SK-N-SH treated with all-trans-retinoic acid at 6 μM for 48 hours (cell line): Measurements from ENCODE around the gene TRA2A.
A peak's percentile ranks its signal among the peaks of the same experiment; 100 is the strongest.

ENCODE experiments used
- ATAC-seq: fragments of 200-7000 bp; cut with Tn5 transposase; 3 replicates; pipeline ENCODE4 v1.9.1; 2020; ENCODE audit warnings: mild to moderate bottlenecking, moderate library complexity
- CSDC2 ChIP-seq: fragments of 250-450 bp; sonication (Bioruptor Pico); IDR thresholded peaks from 2 replicates; pipeline ENCODE4 v1.5.0; 2020; ENCODE audit warnings: mild to moderate bottlenecking, moderate library complexity
- ESRRG ChIP-seq: fragments of 250-450 bp; sonication (Bioruptor Pico); IDR thresholded peaks from 2 replicates; pipeline ENCODE4 v1.6.1; 2021; ENCODE audit warnings: mild to moderate bottlenecking
- GLIS3 ChIP-seq: fragments of 250-450 bp; sonication (Bioruptor Pico); IDR thresholded peaks from 2 replicates; pipeline ENCODE4 v1.5.0; 2020; ENCODE audit warnings: mild to moderate bottlenecking, moderate library complexity
- OSR1 ChIP-seq: fragments of 250-450 bp; sonication (Bioruptor Pico); IDR thresholded peaks from 2 replicates; pipeline ENCODE4 v1.8.0; 2022; ENCODE audit warnings: moderate library complexity, mild to moderate bottlenecking, inconsistent platforms
- PPARA ChIP-seq: fragments of 250-450 bp; sonication (Bioruptor Pico); IDR thresholded peaks from 2 replicates; pipeline ENCODE4 v1.5.0; 2020; ENCODE audit warnings: mild to moderate bottlenecking, borderline replicate concordance
- RARB ChIP-seq: fragments of 250-450 bp; sonication (Bioruptor Pico); IDR thresholded peaks from 2 replicates; pipeline ENCODE4 v1.8.0; 2021; ENCODE audit warnings: mild to moderate bottlenecking, moderate library complexity
- SNAI2 ChIP-seq: fragments of 250-450 bp; sonication (Bioruptor Pico); IDR thresholded peaks from 2 replicates; pipeline ENCODE4 v1.5.0; 2020; ENCODE audit warnings: mild to moderate bottlenecking, moderate library complexity
- TCF4 ChIP-seq: fragments of 250-450 bp; sonication (Bioruptor Pico); IDR thresholded peaks from 2 replicates; pipeline ENCODE4 v1.8.0; 2021; ENCODE audit warnings: mild to moderate bottlenecking, moderate library complexity, borderline replicate concordance
- TOX ChIP-seq: fragments of 250-450 bp; sonication (Bioruptor Pico); IDR thresholded peaks from 2 replicates; pipeline ENCODE4 v1.8.0; 2021; ENCODE audit warnings: mild to moderate bottlenecking, moderate library complexity, borderline replicate concordance
- ZC3H10 ChIP-seq: fragments of 250-450 bp; sonication (Bioruptor Pico); IDR thresholded peaks from 2 replicates; pipeline ENCODE4 v1.5.1; 2021; ENCODE audit warnings: mild to moderate bottlenecking, moderate library complexity
- ZFP3 ChIP-seq: fragments of 250-450 bp; sonication (Bioruptor Pico); IDR thresholded peaks from 2 replicates; pipeline ENCODE4 v1.5.0; 2020; ENCODE audit warnings: mild to moderate bottlenecking, moderate library complexity
- ZNF565 ChIP-seq: fragments of 450-650 bp; formaldehyde crosslinking; conservative IDR thresholded peaks from 2 replicates; pipeline ENCODE4 v1.5.0; 2020; ENCODE audit warnings: low read depth, mild to moderate bottlenecking, moderate library complexity
- ZNF70 ChIP-seq: fragments of 450-650 bp; formaldehyde crosslinking; IDR thresholded peaks from 2 replicates; pipeline ENCODE4 v1.5.0; 2020; ENCODE audit warnings: mild to moderate bottlenecking, moderate library complexity
- ZNF8 ChIP-seq: fragments of 450-650 bp; formaldehyde crosslinking; IDR thresholded peaks from 2 replicates; pipeline ENCODE4 v1.5.0; 2020; ENCODE audit warnings: mild to moderate bottlenecking, moderate library complexity
- TF ChIP-seq, protein P1 (sequence below): fragments of 250-450 bp; sonication (Bioruptor Pico); IDR thresholded peaks from 2 replicates; pipeline ENCODE4 v1.5.1; 2020; ENCODE audit warnings: low read depth, mild to moderate bottlenecking, moderate library complexity
- TF ChIP-seq, protein P2 (sequence below): fragments of 250-450 bp; sonication (Bioruptor Pico); IDR thresholded peaks from 2 replicates; pipeline ENCODE4 v1.8.0; 2020; ENCODE audit warnings: mild to moderate bottlenecking, moderate library complexity, borderline replicate concordance
- TF ChIP-seq, protein P3 (sequence below): fragments of 250-450 bp; sonication (Bioruptor Pico); IDR thresholded peaks from 2 replicates; pipeline ENCODE4 v1.5.0; 2020; ENCODE audit warnings: mild to moderate bottlenecking, moderate library complexity
- TF ChIP-seq, protein P4 (sequence below): fragments of 250-450 bp; sonication (Bioruptor Pico); IDR thresholded peaks from 2 replicates; pipeline ENCODE4 v1.5.1; 2021; ENCODE audit warnings: mild to moderate bottlenecking, moderate library complexity

The TRA2A gene

DNA sequence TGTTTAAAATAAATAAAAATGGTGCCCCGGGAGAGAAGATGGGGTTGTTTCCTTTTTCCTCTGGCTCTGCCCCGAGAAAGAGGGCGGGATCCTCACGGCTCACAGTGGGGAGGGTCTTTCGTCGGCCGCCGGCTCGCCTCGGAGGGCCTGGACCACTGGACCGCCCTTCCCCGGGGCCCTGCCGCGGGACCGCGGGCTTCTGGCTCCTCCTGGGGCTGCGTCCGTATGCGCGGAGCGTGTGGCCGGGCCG lies 58.0 kb downstream of the TRA2A start (continued):
- TF ChIP-seq, protein P1, sequence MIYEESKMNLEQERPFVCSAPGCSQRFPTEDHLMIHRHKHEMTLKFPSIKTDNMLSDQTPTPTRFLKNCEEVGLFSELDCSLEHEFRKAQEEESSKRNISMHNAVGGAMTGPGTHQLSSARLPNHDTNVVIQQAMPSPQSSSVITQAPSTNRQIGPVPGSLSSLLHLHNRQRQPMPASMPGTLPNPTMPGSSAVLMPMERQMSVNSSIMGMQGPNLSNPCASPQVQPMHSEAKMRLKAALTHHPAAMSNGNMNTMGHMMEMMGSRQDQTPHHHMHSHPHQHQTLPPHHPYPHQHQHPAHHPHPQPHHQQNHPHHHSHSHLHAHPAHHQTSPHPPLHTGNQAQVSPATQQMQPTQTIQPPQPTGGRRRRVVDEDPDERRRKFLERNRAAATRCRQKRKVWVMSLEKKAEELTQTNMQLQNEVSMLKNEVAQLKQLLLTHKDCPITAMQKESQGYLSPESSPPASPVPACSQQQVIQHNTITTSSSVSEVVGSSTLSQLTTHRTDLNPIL (CRISPR knock-in tag) = no peak

DNA sequence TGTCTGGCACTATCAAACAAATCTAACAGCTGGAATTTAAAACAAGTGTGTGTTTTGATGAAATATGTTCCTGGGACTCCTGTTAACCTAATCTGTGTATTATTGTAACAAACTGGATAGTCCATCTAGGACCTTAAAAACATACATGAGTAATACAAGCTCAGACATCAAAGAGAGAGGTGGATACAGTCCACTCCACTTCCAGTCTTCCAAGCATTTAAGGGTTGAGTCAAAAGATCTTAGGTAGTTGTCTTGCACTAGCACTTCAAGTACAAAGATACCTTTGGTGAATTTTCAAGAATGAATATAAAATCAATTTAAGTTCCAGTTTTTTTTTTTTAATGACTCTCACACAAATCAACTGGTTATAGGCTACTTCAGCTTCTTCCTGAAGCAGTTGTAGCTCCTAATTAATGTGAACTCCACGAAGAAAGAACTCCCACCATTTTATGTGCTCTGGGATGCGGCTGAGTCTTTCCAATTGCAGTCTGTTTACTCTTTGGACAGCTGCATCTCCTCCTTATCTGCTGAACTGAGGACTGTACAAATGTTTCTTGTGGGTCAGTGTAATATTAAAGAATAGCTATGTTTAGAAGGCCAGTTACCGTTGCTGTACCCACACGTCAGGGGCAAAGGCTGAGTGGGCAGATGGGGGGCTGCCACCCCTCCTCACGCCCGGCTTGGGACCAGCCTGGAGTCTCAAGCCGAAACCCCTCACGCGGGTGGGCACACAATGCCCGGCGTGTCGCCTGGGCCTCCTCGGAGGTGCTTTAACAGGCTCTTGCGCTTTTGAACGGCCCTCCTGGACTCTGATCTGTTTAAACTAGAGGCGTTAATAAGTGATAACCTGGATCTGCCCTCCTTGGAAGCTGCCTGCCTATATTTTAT lies 58.6 kb downstream of the TRA2A start:
- TF ChIP-seq TOX = no peak
- no peak for TF ChIP-seq PPARA (CRISPR knock-in tag)
- TF ChIP-seq ESRRG (CRISPR knock-in tag) = no peak
- TF ChIP-seq, protein P2, sequence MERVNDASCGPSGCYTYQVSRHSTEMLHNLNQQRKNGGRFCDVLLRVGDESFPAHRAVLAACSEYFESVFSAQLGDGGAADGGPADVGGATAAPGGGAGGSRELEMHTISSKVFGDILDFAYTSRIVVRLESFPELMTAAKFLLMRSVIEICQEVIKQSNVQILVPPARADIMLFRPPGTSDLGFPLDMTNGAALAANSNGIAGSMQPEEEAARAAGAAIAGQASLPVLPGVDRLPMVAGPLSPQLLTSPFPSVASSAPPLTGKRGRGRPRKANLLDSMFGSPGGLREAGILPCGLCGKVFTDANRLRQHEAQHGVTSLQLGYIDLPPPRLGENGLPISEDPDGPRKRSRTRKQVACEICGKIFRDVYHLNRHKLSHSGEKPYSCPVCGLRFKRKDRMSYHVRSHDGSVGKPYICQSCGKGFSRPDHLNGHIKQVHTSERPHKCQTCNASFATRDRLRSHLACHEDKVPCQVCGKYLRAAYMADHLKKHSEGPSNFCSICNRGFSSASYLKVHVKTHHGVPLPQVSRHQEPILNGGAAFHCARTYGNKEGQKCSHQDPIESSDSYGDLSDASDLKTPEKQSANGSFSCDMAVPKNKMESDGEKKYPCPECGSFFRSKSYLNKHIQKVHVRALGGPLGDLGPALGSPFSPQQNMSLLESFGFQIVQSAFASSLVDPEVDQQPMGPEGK (CRISPR knock-in tag) = no peak
- no peak for TF ChIP-seq OSR1
- no peak for TF ChIP-seq SNAI2
- no peak for TF ChIP-seq ZNF565
- TF ChIP-seq ZNF70 (CRISPR knock-in tag) = no peak
- no peak for ATAC-seq

DNA sequence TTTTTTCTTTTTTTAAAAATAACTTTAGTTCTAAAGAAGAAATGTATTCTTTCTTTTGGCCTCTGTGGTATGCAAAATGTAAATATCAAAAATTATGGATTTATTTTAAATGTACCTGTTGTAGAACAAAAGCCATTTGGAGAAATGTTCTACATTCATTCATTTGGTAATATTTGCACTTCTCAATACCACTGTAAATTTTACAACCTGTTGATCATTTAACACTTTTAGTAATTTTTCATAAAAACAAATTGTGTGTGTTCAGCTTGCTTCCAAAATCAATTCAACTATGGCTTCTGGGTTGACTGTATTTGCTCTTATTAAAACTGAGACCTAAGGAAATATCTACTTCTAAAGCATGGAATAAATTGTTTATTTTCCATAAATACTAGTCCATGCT lies 59.2 kb downstream of the TRA2A start:
- TF ChIP-seq ZC3H10 = no peak
- TF ChIP-seq CSDC2 (CRISPR knock-in tag) = no peak
- ATAC-seq = no peak

DNA sequence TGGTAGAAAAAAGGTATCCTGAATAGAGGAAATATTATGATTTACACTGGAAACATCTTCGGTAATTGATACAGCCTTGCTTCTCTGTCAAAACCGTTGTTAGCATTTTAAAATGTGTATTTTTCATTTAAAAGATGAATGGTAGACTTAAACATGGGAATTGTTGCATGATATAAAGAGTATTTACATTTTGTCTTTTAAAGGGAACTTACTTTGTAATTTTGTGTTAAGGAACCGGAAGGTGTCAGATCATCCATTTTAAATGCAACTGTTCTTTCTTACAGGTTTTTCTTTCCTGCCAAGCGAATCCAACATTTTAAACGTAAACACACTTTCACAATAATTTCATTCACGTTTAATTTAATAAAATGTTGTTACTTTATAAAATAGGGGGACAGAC lies 59.7 kb downstream of the TRA2A start:
- ATAC-seq = no peak
- TF ChIP-seq CSDC2 (CRISPR knock-in tag) (no peak), PPARA (CRISPR knock-in tag) (no peak), ESRRG (CRISPR knock-in tag) (no peak), SNAI2 (no peak), TOX (no peak), GLIS3 (CRISPR knock-in tag) (no peak)
- TF ChIP-seq, protein P3, sequence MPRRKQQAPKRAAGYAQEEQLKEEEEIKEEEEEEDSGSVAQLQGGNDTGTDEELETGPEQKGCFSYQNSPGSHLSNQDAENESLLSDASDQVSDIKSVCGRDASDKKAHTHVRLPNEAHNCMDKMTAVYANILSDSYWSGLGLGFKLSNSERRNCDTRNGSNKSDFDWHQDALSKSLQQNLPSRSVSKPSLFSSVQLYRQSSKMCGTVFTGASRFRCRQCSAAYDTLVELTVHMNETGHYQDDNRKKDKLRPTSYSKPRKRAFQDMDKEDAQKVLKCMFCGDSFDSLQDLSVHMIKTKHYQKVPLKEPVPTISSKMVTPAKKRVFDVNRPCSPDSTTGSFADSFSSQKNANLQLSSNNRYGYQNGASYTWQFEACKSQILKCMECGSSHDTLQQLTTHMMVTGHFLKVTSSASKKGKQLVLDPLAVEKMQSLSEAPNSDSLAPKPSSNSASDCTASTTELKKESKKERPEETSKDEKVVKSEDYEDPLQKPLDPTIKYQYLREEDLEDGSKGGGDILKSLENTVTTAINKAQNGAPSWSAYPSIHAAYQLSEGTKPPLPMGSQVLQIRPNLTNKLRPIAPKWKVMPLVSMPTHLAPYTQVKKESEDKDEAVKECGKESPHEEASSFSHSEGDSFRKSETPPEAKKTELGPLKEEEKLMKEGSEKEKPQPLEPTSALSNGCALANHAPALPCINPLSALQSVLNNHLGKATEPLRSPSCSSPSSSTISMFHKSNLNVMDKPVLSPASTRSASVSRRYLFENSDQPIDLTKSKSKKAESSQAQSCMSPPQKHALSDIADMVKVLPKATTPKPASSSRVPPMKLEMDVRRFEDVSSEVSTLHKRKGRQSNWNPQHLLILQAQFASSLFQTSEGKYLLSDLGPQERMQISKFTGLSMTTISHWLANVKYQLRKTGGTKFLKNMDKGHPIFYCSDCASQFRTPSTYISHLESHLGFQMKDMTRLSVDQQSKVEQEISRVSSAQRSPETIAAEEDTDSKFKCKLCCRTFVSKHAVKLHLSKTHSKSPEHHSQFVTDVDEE = no peak
- TF ChIP-seq, protein P4, sequence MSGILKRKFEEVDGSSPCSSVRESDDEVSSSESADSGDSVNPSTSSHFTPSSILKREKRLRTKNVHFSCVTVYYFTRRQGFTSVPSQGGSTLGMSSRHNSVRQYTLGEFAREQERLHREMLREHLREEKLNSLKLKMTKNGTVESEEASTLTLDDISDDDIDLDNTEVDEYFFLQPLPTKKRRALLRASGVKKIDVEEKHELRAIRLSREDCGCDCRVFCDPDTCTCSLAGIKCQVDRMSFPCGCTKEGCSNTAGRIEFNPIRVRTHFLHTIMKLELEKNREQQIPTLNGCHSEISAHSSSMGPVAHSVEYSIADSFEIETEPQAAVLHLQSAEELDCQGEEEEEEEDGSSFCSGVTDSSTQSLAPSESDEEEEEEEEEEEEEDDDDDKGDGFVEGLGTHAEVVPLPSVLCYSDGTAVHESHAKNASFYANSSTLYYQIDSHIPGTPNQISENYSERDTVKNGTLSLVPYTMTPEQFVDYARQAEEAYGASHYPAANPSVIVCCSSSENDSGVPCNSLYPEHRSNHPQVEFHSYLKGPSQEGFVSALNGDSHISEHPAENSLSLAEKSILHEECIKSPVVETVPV (CRISPR knock-in tag) = no peak
- TF ChIP-seq, protein P2 (CRISPR knock-in tag) = no peak

DNA sequence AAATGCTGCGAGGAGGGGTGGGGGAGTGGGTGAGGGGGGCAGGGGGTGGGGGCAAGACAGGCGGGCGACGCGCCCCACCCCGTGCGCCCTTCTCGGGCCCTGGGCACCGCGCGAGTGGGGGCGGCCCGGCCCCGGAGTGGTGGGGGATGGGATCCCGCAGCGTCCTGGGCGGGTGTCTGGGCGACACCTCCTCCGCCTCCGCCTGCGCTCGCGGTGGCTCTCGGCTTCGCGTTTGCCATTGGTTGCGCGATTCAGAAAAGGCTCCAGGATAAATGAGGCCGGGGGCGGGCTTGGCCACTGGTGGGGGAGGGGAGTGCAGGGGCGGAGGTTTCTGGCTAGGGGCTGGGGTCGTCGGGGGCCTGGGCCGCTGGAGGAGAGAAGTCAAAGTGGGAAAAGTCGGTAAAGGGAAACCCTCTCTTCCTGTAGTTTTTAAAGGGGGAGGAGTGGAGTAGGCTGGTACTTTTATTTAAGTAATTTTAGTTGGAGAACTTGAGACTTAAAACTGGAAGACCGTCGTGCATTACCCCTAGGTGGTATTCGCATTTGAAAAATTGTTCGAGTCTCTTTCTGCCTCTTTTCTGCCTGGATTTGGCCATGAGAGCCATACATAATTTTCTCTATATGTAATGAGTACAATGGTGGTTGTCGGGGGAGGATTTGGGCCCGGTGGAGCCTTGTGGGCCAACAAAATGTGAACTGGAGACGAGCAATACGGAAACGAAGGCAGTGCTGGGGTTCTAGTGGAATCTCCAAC lies 60.5 kb downstream of the TRA2A start:
- peak; percentile 48 for ATAC-seq
- TF ChIP-seq TOX = no peak
- no peak for TF ChIP-seq TCF4 (CRISPR knock-in tag)
- no peak for TF ChIP-seq RARB (CRISPR knock-in tag)
- TF ChIP-seq, protein P2 (CRISPR knock-in tag) = no peak
- TF ChIP-seq ZNF8 (CRISPR knock-in tag) = no peak
- TF ChIP-seq ZFP3 (CRISPR knock-in tag) = no peak
- no peak for TF ChIP-seq ZNF565
- TF ChIP-seq, protein P3 = no peak
- no peak for TF ChIP-seq ZNF70 (CRISPR knock-in tag)
